ENCODE measurements around the gene UQCRH. TPM values are rescaled to one million over a fixed set of nuclear protein-coding genes. Genes with fewer than 3 reads are reported as not detected.
A peak's percentile ranks its signal among the peaks of the same experiment; 100 is the strongest.

UQCRH gene
- total and polyA plus RNA-seq, 2 of the 13 experiments (the other 11 are each of a cell fraction or from before 2014, with no cell fraction given): 548 to 556 TPM

- TF ChIP-seq PITX1 (CRISPR knock-in tag; IDR thresholded peaks at IDR 0.05): peak; percentile 79; the same call in 1 of the 2 replicates
- TF ChIP-seq HMGA1 (CRISPR knock-in tag; conservative IDR thresholded peaks at IDR 0.05): no peak
- TF ChIP-seq PLSCR1 (CRISPR knock-in tag; IDR thresholded peaks at IDR 0.05; ENCODE audit: borderline replicate concordance): no peak
- peak; percentile 74 for TF ChIP-seq HIVEP1 (CRISPR knock-in tag; IDR thresholded peaks at IDR 0.05)
- TF ChIP-seq ARID3A (IDR thresholded peaks at IDR 0.05; ENCODE audit: low read depth, low read length): peak; percentile 42; the same call in 1 of the 2 replicates
- TF ChIP-seq ZNF335 (CRISPR knock-in tag; IDR thresholded peaks at IDR 0.05): peak; percentile 64; the same call in 1 of the 2 replicates
- TF ChIP-seq, protein P1, sequence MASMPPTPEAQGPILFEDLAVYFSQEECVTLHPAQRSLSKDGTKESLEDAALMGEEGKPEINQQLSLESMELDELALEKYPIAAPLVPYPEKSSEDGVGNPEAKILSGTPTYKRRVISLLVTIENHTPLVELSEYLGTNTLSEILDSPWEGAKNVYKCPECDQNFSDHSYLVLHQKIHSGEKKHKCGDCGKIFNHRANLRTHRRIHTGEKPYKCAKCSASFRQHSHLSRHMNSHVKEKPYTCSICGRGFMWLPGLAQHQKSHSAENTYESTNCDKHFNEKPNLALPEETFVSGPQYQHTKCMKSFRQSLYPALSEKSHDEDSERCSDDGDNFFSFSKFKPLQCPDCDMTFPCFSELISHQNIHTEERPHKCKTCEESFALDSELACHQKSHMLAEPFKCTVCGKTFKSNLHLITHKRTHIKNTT (CRISPR knock-in tag; IDR thresholded peaks at IDR 0.05): no peak
- TF ChIP-seq RXRB (CRISPR knock-in tag; IDR thresholded peaks at IDR 0.05; ENCODE audit: borderline replicate concordance): peak; percentile 53; the same call in 1 of the 2 replicates
- TF ChIP-seq, protein P2, sequence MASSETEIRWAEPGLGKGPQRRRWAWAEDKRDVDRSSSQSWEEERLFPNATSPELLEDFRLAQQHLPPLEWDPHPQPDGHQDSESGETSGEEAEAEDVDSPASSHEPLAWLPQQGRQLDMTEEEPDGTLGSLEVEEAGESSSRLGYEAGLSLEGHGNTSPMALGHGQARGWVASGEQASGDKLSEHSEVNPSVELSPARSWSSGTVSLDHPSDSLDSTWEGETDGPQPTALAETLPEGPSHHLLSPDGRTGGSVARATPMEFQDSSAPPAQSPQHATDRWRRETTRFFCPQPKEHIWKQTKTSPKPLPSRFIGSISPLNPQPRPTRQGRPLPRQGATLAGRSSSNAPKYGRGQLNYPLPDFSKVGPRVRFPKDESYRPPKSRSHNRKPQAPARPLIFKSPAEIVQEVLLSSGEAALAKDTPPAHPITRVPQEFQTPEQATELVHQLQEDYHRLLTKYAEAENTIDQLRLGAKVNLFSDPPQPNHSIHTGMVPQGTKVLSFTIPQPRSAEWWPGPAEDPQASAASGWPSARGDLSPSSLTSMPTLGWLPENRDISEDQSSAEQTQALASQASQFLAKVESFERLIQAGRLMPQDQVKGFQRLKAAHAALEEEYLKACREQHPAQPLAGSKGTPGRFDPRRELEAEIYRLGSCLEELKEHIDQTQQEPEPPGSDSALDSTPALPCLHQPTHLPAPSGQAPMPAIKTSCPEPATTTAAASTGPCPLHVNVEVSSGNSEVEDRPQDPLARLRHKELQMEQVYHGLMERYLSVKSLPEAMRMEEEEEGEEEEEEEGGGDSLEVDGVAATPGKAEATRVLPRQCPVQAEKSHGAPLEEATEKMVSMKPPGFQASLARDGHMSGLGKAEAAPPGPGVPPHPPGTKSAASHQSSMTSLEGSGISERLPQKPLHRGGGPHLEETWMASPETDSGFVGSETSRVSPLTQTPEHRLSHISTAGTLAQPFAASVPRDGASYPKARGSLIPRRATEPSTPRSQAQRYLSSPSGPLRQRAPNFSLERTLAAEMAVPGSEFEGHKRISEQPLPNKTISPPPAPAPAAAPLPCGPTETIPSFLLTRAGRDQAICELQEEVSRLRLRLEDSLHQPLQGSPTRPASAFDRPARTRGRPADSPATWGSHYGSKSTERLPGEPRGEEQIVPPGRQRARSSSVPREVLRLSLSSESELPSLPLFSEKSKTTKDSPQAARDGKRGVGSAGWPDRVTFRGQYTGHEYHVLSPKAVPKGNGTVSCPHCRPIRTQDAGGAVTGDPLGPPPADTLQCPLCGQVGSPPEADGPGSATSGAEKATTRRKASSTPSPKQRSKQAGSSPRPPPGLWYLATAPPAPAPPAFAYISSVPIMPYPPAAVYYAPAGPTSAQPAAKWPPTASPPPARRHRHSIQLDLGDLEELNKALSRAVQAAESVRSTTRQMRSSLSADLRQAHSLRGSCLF (CRISPR knock-in tag; IDR thresholded peaks at IDR 0.05; ENCODE audit: borderline replicate concordance): no peak
- TF ChIP-seq ZNF382 (CRISPR knock-in tag; IDR thresholded peaks at IDR 0.05; ENCODE audit: borderline replicate concordance): no peak
- no peak for TF ChIP-seq THYN1 (CRISPR knock-in tag; IDR thresholded peaks at IDR 0.05; ENCODE audit: borderline replicate concordance, low read depth)
- no peak for TF ChIP-seq POLR2AphosphoS2 (IDR thresholded peaks at IDR 0.05; ENCODE audit: low read depth, low read length)
- TF ChIP-seq ZNF274 (CRISPR knock-in tag; IDR thresholded peaks at IDR 0.05): peak; percentile 80; the same call in 1 of the 2 replicates
- no peak for TF ChIP-seq NFE2L1 (CRISPR knock-in tag; IDR thresholded peaks at IDR 0.05; ENCODE audit: borderline replicate concordance)
- TF ChIP-seq, protein P3, sequence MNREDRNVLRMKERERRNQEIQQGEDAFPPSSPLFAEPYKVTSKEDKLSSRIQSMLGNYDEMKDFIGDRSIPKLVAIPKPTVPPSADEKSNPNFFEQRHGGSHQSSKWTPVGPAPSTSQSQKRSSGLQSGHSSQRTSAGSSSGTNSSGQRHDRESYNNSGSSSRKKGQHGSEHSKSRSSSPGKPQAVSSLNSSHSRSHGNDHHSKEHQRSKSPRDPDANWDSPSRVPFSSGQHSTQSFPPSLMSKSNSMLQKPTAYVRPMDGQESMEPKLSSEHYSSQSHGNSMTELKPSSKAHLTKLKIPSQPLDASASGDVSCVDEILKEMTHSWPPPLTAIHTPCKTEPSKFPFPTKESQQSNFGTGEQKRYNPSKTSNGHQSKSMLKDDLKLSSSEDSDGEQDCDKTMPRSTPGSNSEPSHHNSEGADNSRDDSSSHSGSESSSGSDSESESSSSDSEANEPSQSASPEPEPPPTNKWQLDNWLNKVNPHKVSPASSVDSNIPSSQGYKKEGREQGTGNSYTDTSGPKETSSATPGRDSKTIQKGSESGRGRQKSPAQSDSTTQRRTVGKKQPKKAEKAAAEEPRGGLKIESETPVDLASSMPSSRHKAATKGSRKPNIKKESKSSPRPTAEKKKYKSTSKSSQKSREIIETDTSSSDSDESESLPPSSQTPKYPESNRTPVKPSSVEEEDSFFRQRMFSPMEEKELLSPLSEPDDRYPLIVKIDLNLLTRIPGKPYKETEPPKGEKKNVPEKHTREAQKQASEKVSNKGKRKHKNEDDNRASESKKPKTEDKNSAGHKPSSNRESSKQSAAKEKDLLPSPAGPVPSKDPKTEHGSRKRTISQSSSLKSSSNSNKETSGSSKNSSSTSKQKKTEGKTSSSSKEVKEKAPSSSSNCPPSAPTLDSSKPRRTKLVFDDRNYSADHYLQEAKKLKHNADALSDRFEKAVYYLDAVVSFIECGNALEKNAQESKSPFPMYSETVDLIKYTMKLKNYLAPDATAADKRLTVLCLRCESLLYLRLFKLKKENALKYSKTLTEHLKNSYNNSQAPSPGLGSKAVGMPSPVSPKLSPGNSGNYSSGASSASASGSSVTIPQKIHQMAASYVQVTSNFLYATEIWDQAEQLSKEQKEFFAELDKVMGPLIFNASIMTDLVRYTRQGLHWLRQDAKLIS (CRISPR knock-in tag; IDR thresholded peaks at IDR 0.05): 0 out of 2 replicates have a peak, but pooled peaks have one; percentile 58
Observed at GRCh38 chr1:46340404-46341221, 37.1 kb downstream of the UQCRH start, which contains the start of gene NSUN4 (continued).

Data from HepG2 (cell line).